HepG2 (cell line): ENCODE data around the gene PEAK3. TPM values are rescaled to one million over a fixed set of nuclear protein-coding genes. Genes with fewer than 3 reads are reported as not detected.

Experiments used
- NCOA2 ChIP-seq: sonication (generic); formaldehyde crosslinking; IDR thresholded peaks from 2 replicates; pipeline ENCODE4 v1.8.0; 2022; ENCODE audit warnings: inconsistent platforms
- POLR2AphosphoS5 ChIP-seq: IDR thresholded peaks from 2 replicates; pipeline ENCODE4 v1.6.1; 2012; ENCODE audit warnings: low read depth, low read length
- TSC22D2 ChIP-seq: sonication (generic); formaldehyde crosslinking; IDR thresholded peaks from 2 replicates; pipeline ENCODE4 v1.5.1; 2020; ENCODE audit warnings: missing genetic modification reagents, mild to moderate bottlenecking, borderline replicate concordance
- ZNF136 ChIP-seq: sonication (generic); formaldehyde crosslinking; IDR thresholded peaks from 2 replicates; pipeline ENCODE4 v1.8.1; 2022; ENCODE audit warnings: low read depth, mild to moderate bottlenecking, moderate library complexity, missing genetic modification reagents
- ZNF34 ChIP-seq: sonication (generic); formaldehyde crosslinking; IDR thresholded peaks from 2 replicates; pipeline ENCODE4 v1.4.0; 2020; ENCODE audit warnings: mild to moderate bottlenecking, missing genetic modification reagents, borderline replicate concordance
- polyA plus RNA-seq, 8 experiments: library from polyadenylated mRNA; depleted of rRNA in 3 of 8; stranded (reverse) in 7 of 8; unstranded in 1 of 8; fragments of >200 nt; fragmentation: Illumina TruSeq in 4 of 8; extraction: Trizol in 4 of 8; gene quantifications; 2 replicates each; pipeline versions ENCODE4 v1.2.1 to v1.2.3, GENCODE V29; 2011 to 2016; ENCODE audit warnings: low read depth in 4 of 8, missing spikeins in 1 of 8, mixed read lengths in 1 of 8; ENCODE audit not compliant: insufficient read depth in 1 of 8
- total RNA-seq, 5 experiments: library from RNA; depleted of rRNA; stranded (reverse); fragments of >200 nt; fragmentation: Illumina TruSeq; extraction: Trizol; gene quantifications; 2 replicates each; pipeline ENCODE4 v1.2.3, GENCODE V29; 2016; ENCODE audit warnings: low read depth in 1 of 5
- TF ChIP-seq, protein P1 (sequence below): sonication (generic); formaldehyde crosslinking; IDR thresholded peaks from 2 replicates; pipeline ENCODE4 v1.5.1; 2020; ENCODE audit warnings: mild to moderate bottlenecking, missing genetic modification reagents
- TF ChIP-seq, protein P2 (sequence below): sonication (generic); formaldehyde crosslinking; IDR thresholded peaks from 2 replicates; pipeline ENCODE4 v1.5.1; 2020; ENCODE audit warnings: missing genetic modification reagents, mild to moderate bottlenecking, borderline replicate concordance
- TF ChIP-seq, protein P3 (sequence below): sonication (generic); formaldehyde crosslinking; IDR thresholded peaks from 2 replicates; pipeline ENCODE4 v1.5.1; 2020; ENCODE audit warnings: mild to moderate bottlenecking, missing genetic modification reagents, moderate library complexity
- TF ChIP-seq, protein P4 (sequence below): sonication (generic); formaldehyde crosslinking; IDR thresholded peaks from 2 replicates; pipeline ENCODE4 v1.4.0; 2020; ENCODE audit warnings: missing genetic modification reagents

Gene PEAK3
- total and polyA plus RNA-seq, 2 of the 13 experiments (the other 11 are each of a cell fraction or from before 2014, with no cell fraction given): not detected

GRCh38 chr19:2266183-2266993 lies 15.6 kb downstream of the PEAK3 start (continued):
- TF ChIP-seq, protein P1, sequence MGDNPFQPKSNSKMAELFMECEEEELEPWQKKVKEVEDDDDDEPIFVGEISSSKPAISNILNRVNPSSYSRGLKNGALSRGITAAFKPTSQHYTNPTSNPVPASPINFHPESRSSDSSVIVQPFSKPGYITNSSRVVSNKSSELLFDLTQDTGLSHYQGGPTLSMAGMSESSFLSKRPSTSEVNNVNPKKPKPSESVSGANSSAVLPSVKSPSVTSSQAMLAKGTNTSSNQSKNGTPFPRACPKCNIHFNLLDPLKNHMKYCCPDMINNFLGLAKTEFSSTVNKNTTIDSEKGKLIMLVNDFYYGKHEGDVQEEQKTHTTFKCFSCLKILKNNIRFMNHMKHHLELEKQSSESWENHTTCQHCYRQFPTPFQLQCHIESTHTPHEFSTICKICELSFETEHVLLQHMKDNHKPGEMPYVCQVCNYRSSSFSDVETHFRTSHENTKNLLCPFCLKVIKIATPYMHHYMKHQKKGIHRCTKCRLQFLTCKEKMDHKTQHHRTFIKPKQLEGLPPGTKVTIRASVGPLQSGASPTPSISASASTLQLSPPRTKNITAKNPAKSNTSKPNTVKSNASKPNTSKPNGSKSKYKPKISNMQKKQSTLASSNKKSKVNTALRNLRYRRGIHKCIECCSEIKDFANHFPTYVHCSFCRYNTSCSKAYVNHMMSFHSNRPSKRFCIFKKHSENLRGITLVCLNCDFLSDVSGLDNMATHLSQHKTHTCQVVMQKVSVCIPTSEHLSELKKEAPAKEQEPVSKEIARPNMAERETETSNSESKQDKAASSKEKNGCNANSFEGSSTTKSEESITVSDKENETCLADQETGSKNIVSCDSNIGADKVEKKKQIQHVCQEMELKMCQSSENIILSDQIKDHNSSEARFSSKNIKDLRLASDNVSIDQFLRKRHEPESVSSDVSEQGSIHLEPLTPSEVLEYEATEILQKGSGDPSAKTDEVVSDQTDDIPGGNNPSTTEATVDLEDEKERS (CRISPR knock-in tag): no peak
- TF ChIP-seq NCOA2 (peak; percentile 44; the same call in 1 of the 2 replicates), TSC22D2 (no peak), POLR2AphosphoS5 (no peak; the same call in 1 of the 2 replicates), ZNF34 (CRISPR knock-in tag) (no peak), ZNF136 (CRISPR knock-in tag) (no peak)
- TF ChIP-seq, protein P2, sequence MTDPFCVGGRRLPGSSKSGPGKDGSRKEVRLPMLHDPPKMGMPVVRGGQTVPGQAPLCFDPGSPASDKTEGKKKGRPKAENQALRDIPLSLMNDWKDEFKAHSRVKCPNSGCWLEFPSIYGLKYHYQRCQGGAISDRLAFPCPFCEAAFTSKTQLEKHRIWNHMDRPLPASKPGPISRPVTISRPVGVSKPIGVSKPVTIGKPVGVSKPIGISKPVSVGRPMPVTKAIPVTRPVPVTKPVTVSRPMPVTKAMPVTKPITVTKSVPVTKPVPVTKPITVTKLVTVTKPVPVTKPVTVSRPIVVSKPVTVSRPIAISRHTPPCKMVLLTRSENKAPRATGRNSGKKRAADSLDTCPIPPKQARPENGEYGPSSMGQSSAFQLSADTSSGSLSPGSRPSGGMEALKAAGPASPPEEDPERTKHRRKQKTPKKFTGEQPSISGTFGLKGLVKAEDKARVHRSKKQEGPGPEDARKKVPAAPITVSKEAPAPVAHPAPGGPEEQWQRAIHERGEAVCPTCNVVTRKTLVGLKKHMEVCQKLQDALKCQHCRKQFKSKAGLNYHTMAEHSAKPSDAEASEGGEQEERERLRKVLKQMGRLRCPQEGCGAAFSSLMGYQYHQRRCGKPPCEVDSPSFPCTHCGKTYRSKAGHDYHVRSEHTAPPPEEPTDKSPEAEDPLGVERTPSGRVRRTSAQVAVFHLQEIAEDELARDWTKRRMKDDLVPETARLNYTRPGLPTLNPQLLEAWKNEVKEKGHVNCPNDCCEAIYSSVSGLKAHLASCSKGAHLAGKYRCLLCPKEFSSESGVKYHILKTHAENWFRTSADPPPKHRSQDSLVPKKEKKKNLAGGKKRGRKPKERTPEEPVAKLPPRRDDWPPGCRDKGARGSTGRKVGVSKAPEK (CRISPR knock-in tag): no peak
- TF ChIP-seq, protein P3, sequence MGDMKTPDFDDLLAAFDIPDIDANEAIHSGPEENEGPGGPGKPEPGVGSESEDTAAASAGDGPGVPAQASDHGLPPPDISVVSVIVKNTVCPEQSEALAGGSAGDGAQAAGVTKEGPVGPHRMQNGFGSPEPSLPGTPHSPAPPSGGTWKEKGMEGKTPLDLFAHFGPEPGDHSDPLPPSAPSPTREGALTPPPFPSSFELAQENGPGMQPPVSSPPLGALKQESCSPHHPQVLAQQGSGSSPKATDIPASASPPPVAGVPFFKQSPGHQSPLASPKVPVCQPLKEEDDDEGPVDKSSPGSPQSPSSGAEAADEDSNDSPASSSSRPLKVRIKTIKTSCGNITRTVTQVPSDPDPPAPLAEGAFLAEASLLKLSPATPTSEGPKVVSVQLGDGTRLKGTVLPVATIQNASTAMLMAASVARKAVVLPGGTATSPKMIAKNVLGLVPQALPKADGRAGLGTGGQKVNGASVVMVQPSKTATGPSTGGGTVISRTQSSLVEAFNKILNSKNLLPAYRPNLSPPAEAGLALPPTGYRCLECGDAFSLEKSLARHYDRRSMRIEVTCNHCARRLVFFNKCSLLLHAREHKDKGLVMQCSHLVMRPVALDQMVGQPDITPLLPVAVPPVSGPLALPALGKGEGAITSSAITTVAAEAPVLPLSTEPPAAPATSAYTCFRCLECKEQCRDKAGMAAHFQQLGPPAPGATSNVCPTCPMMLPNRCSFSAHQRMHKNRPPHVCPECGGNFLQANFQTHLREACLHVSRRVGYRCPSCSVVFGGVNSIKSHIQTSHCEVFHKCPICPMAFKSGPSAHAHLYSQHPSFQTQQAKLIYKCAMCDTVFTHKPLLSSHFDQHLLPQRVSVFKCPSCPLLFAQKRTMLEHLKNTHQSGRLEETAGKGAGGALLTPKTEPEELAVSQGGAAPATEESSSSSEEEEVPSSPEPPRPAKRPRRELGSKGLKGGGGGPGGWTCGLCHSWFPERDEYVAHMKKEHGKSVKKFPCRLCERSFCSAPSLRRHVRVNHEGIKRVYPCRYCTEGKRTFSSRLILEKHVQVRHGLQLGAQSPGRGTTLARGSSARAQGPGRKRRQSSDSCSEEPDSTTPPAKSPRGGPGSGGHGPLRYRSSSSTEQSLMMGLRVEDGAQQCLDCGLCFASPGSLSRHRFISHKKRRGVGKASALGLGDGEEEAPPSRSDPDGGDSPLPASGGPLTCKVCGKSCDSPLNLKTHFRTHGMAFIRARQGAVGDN: peak; percentile 98
- TF ChIP-seq, protein P4, sequence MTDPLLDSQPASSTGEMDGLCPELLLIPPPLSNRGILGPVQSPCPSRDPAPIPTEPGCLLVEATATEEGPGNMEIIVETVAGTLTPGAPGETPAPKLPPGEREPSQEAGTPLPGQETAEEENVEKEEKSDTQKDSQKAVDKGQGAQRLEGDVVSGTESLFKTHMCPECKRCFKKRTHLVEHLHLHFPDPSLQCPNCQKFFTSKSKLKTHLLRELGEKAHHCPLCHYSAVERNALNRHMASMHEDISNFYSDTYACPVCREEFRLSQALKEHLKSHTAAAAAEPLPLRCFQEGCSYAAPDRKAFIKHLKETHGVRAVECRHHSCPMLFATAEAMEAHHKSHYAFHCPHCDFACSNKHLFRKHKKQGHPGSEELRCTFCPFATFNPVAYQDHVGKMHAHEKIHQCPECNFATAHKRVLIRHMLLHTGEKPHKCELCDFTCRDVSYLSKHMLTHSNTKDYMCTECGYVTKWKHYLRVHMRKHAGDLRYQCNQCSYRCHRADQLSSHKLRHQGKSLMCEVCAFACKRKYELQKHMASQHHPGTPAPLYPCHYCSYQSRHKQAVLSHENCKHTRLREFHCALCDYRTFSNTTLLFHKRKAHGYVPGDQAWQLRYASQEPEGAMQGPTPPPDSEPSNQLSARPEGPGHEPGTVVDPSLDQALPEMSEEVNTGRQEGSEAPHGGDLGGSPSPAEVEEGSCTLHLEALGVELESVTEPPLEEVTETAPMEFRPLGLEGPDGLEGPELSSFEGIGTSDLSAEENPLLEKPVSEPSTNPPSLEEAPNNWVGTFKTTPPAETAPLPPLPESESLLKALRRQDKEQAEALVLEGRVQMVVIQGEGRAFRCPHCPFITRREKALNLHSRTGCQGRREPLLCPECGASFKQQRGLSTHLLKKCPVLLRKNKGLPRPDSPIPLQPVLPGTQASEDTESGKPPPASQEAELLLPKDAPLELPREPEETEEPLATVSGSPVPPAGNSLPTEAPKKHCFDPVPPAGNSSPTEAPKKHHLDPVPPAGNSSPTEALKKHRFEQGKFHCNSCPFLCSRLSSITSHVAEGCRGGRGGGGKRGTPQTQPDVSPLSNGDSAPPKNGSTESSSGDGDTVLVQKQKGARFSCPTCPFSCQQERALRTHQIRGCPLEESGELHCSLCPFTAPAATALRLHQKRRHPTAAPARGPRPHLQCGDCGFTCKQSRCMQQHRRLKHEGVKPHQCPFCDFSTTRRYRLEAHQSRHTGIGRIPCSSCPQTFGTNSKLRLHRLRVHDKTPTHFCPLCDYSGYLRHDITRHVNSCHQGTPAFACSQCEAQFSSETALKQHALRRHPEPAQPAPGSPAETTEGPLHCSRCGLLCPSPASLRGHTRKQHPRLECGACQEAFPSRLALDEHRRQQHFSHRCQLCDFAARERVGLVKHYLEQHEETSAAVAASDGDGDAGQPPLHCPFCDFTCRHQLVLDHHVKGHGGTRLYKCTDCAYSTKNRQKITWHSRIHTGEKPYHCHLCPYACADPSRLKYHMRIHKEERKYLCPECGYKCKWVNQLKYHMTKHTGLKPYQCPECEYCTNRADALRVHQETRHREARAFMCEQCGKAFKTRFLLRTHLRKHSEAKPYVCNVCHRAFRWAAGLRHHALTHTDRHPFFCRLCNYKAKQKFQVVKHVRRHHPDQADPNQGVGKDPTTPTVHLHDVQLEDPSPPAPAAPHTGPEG: no peak
